Kasumi-1 (cell line): ENCODE data around the gene PTGES2.

ENCODE experiments used
- DNase-seq, 2 experiments: peaks; one replicate each; lab custom pipeline; 2025; lab: John Stamatoyannopoulos, UW

Gene PTGES2

DNA sequence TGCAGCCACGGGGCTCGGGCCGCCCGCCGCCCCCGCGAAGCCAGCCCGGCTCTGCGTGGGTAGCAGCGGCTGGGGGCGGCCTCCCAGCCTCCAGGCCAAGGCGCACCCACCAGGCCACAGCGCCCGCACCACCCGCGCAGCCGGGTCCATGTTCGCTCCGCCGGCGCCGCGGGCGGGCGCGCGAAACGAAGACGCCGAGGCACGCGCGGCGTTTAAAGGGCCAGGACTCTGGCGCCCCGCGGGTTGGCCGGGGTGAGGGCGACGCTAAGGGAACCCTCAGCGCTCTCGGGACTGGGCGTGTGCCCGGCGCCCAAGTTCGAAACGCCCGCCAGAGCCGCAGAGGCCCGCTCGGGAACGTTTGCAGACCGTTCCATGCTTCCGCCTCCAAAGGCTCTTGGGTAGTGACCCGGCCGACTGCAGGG, at the start of gene PTGES2:
Gene PTGES2, minus strand, starts transcription at position 162 of the 422 bp plus-strand sequence. Its CDS starts 12 bp downstream, at position 150.
- DNase-seq: peak; percentile 42 to 69

DNA sequence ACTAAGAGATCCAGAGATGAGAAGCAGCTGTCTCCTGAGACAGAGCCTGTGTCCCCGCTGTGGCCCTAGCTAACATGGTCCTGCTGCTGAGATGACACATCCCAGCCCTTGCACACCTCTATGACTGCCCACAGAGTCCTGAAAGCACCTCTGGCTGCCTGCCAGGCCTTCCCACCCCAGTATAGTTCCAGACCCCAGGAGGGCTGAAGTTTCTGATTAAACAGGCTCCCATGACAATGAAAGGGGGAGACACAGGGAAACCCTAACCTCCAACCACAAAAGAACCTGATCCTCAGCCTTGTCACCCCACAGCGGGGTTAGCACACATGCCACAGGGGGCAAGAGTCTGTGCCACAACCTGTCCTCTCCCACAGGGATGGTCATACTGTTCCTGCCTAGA, 48.2 kb upstream of the PTGES2 start:
- no peak for DNase-seq

DNA sequence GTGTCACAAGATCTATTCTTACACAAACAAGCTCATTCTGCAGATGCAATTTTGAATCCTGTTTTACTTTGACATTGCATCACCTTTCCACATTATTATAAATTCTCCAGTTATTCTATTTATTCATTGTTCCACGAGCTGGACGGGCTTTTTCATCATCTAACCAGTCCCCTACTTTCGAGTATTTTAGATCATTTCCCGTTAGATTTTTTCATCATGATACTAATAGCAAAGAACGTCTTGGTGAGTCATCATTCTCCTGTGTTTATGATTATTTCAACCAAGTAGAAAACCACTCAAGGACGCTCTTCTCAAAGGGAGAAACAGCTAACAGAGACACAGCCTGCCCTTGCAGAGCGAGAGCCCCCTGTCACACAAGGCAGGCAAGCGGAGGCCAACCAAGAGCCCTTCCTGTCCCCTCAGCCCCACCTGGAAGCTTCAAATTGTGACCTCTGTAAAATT, 47.6 kb upstream of the PTGES2 start:
- no peak for DNase-seq

DNA sequence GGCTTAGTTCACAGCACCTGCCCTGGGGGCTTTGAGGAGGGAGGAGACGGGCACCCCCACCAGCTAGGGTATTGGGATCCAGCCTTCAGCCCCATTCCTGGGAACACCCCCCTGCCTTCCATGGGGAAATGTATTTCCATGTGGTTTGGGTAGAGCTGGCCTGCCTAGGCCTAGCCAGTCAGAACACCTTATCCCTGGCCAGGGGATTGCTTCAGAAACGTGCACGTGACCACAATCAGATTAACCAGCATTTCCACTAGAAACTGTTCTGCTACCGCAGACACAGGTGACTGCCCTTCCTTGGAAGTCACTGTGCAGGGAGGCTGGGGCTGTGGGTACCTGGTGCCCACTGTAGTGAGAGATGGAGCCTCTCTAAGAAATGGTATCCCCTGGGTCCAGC, 46.5 kb upstream of the PTGES2 start:
- no peak for DNase-seq

DNA sequence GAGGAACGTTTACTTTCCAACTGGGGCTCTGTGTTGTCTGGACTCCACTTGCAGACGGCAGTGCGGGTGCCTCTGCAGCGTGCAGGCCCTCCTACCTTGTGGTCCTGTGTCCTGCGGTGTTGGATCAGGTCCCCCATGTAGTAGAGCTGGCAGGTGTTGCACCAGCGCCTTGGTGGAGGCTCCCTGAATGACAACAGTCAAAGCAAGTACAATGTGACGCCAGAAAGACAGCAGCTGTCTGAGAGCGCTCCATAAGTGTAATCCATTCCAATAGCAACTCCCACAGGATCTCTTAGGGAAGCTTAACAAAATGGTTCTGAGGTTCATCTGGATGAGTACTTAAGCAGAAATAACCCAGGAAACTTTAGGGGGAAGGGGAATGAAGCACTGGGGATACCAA, 42.4 kb upstream of the PTGES2 start:
- DNase-seq: no peak

DNA sequence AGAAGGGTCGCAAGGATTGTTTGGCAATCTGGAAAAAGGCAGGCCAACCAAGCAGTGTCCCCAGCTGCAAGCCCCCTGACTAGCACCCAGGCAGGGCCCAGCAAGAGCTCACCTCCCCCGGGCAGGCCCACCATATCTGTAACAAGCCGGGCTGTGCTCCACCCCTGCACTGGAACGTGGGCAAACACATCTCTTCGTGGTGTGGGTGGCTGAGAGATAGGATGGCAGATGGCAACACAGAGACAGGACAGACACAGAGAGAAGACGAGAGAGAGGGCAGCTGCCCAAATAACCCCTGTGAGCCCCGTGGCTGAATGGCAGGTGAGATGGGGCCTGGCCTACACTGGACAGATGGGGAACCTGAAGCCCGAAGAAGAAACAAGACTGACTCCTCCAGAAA, 42.0 kb upstream of the PTGES2 start:
- DNase-seq: no peak

DNA sequence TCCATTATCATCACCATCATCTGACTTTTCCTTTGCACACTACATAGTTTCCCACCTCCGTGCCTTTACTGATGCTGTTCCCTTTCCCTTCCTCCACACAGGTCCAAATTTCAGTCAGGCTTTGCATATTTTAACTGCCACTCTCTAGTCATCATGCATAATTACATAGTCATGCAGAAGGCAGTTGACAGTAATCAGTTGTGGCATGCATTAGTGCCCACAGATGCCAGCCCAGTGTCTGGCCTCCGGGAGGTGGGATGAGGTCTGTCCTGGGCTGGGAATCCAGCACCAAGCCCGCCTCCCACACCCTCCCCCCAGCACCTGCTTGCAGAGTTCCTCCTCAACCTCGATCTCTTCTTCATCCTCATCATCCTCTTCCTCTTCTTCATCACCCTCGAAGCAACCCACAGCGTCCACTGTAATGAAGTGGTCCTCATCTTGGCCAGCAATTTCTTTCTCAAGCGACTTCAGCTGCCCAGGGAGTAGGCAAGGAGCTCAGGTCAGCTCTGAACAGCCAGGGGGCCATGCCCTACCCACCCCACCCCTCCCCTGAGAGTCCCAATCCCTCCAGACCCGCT, 41.3 kb upstream of the PTGES2 start:
- DNase-seq: no peak

DNA sequence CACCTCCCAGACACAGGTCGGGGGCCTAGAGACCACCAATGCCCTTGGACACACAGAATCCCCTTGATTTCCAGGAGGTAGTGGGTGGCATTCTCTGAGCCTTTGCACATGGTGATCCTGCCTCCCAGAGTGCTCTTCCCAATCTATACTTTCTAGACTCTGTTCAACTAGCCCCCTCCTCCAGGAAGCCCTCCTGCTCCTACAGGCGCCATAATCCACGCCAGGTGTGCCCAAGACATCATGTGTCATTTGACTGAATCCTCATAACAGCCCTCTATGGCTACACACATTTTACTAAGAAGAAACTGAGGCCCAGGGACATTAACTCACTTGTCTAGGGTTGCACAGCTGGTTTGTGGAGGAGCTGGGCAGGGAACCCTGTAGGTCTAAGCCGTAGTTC, 39.7 kb upstream of the PTGES2 start:
- DNase-seq: no peak

DNA sequence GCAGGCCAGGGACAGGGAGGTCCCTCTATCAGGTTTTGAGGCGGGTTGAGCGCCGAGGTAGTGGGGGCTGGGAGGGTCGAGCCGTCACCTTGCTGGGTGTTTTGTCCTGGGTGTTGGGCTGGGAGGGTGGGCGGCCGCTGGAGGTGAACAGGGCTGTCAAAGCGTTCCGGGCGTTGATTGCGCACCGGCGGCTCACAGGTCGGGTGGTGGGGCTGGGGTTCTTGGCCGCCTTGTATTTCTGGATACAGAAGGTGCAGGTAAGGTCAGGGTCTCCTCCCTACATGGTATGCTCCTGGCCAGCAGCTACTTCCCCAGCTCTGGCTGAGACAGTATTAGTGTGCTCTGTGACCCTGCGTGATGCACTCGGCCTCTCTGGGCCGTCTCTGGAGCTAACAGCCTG, 38.6 kb upstream of the PTGES2 start:
- DNase-seq: no peak

DNA sequence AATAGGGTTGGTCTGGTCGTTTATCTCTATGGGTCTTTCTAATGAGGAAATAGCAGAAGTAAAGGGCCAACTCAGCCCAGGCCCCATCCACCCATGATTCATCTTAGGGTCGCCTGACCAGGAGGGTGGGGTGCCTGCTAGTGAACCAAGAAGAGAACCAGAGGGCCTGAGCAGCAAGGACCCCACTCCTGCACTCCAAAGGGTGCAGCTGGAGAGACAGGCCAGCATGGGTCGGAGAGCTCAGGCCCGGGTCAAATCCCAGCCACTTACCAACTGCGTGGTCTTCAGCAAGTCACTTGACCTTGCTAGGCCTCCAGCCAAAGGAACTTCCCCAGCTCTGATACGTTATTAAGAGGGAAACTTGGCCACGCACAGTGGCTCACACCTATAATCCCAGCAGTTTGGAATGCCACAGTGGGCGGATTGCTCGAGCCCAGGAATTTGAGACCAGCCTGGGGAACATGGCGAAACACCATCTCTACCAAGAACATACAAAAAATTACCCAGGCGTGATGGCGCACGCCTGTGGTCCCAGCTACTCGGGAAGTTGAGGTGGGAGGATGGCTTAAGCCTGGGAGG, 36.9 kb upstream of the PTGES2 start:
- DNase-seq: no peak

DNA sequence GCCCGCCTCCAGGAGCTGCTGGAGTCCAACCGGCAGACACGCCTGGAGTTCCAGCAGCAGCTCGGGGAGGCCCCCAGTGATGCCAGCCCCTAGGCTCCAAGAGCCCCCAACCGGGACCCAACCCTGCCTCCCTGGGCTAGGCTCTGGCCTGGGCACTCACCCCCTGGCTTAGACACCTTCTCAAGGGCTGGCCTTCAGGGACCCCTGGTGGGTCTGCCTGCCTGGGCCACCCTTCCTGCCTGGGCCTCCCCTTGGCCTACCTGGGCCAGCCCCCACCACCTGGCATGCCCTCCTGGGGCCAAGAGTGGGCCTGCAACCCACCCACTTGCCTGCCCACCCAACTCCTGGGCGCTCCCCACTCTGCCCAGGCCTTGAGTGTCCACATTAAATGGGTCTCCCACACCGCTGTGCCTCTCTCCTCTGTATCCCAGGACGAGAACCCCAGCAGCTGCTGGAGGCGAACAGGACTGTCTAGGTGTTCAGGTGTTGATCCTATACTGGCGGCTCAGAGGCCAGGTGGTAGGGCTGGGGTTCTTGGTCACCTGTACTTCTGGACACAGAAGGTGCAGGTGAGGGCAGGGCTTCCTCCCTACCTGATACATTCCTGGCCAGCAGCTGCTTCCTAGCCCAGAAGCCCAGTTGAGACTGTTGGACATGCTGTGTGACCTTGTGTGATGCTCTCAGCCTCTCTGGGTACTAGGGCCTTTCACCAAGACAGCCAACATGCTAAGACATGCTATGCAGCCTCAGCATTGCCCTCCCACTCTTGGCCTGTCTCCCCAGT, 36.2 kb upstream of the PTGES2 start:
- no peak for DNase-seq

DNA sequence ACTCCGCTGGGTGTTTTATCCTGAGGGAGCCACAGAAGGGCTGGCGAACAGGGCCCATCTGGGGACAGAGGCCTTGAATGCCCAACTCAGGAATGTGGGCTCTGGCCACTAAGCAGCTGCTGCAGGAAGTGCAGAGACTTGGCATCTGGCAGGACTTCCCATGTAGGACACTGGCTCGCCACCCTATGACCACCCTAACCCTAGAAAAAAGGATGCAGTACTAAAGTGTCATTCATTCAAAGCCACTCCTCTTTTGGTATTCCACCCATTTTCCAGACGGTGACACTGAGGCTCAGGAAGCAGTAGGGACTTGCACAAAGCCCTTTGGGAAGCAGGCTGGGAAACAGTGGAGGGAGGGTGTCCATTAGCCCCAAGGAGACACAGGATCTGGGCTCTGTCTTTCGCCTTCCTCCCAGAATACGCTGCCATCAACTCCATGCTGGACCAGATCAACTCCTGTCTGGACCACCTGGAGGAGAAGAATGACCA, 35.5 kb upstream of the PTGES2 start:
- DNase-seq: no peak

DNA sequence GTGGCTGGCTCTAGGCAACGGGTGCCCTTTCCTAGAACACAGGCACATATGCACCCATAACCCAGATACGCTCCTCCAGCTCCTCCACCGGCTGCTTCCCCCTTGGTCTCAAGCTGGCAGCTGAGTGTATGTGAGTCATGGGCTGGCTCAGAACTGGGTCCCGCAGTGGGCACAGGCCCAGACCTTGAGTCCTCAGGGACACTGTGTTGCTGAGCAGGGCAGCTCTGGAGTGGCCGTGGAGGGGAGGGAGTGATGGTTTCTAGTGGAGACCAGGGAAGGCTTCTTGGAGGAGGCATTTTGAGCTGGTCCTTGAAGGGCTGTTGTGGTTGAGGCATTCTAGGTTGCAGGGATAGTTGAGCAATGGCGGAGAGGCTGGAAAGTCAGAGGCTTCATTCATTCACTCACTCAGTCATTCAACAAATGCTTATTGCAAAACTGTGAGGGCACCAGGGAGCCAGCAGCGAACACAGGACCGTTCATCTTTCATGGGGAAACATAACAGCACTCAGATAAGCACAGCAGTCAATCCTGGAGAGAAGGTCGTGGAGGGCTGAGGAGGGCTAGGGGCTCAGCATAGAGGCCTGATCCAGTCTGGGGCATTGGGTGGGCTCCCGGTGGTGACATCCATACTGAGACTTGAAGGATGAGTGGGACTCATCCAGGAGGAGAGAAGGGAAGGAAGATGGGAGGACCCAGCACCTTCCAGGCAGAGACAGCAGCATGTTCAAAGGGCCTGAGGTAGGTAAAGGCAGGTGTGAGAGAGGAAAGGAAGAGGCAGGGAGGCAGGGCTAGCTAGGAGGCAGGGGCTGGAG, 34.9 kb upstream of the PTGES2 start:
- DNase-seq: no peak

DNA sequence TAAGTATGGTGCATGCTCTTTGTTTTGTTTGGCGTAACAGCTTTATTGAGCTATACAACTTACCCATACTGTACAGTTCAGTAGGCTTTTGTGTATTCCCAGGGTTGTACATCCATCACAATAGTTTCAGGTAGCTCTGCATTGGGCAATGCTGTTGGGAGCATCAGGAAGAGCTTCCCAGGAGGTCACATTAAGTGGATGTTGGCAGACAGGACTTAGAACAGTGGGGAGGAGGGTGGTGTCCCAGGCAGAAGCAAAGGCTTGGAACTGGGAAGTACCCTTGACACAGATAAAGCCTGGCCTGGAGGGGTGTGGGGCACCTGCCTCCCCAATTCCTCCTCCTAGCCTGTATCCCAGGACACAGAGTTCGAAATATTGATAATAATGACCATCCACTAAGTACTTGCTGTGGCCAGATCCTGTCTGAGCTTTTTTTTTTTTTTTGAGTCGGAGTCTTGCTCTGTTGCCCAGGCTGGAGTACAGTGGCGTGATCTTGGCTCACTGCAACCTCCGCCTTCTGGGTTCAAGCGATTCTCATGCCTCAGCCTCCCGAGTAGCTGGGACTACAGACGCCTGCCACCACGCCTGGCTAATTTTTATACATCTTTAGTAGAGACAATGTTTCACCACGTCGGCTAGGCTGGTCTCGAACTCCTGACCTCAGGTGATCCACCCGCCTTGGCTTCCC, 33.8 kb upstream of the PTGES2 start:
- no peak for DNase-seq

DNA sequence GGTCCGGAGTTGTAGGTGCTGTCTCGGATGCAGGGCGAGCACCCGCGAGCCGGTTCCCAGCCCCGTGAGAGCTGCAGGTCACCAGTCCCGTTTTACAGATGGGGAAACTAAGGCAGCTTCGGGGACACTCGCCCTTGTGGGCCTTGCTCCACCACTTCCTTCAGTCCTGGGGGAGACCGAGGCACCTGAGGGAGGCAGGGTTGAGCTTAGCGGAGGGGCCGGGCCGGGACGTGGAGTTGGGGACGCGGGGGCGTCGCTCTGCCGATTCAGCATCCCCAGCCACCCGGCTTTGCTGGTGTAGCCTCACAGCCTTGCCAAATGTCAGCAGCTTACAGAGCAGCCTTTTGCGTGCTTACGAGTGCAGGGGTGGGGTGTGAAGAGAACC, 33.1 kb upstream of the PTGES2 start:
- peak in 1 of 2 experiments; percentile 21 for DNase-seq

DNA sequence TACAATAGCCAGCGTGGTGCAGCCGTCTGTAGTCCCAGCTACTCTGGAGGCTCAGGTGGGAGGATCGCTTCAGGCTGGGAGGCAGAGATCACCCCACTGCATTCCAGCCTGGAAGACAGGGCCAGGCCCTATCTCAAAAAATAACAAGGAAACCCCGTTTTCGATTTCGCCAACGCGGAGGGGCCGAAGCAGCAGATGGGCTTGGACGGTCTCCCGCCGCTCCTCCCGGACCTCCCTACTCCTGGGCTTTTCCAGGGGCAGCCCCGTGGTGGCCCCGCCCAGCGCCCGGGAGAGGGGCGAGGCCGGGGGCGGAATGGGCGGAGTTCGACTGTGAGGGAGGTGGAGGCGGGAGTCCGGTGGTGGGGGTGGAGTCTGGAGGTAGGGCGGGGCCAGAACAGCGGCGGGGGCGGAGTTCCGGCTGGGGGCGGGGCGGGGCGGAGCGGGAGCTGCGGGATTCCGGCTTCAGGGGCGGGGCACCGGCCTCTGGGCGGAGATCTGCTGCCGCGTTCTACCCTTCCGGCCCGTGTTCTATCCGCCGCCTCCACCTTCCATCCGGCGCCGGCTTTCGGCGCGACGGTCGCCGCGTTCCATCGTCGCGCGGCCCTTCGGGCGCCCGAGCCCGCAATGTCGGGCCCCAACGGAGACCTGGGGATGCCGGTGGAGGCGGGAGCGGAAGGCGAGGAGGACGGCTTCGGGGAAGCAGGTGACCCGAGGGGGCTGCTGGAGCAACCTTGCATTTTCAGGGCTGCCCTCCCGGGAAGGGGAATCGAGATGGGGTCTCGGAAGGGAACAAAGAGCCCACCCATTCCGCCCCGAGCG, 32.5 kb upstream of the PTGES2 start, which contains the start of gene BBLN:
Gene BBLN, plus strand, starts transcription at position 482 of the 819 bp plus-strand sequence. Its CDS starts 143 bp downstream, at position 625.
- peak; percentile 94 to 95 for DNase-seq

DNA sequence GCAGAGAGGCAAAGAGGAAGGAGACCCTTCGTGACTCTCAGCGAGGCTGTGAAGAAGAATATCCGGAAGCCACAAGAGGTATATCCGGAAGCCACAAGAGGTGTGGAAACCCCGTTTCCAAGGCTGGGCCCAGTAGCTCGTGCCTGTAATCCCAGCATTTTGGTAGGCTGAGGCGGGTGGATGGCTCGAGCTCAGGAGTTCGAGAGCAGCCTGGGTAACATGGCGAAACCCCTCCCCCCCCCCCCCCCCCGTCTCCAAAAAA, 31.9 kb upstream of the PTGES2 start:
- peak; percentile 90 to 94 for DNase-seq

DNA sequence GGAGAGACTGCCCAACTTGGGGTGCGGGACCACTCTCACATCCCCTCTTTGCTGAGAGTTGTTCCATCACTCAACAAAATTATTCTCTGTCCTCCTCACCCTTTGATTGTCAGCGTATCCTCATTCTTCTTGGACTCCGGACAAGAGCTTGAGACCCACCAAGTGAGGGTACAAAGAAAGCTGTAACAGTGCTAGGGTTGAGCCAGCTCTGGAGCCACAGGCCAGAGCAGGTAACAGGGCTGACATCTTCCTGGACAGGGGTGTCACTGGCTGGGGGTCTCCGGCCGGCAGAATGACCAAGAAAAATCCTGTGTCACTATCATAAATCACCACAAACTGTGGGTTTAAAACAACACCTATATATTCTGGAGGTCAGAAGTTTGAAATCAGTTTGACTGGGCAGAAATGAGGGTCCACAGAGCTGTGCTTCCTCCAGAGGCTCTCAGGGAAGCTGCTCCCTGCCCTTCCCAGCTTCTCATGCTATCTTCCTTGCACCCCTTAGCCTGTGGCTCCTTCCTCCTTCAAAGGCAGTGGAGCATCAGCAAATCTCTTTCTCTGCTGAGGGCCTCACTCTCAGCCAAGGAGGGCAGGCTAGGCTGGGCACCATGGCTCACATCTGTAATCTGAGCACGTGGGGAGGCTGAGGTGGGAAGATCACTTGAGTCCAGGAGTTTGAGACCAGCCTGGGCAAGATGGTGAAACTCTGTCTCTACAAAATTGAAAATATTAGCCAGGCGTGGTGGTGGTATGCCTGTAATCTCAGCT, 28.4 kb upstream of the PTGES2 start:
- DNase-seq: no peak

DNA sequence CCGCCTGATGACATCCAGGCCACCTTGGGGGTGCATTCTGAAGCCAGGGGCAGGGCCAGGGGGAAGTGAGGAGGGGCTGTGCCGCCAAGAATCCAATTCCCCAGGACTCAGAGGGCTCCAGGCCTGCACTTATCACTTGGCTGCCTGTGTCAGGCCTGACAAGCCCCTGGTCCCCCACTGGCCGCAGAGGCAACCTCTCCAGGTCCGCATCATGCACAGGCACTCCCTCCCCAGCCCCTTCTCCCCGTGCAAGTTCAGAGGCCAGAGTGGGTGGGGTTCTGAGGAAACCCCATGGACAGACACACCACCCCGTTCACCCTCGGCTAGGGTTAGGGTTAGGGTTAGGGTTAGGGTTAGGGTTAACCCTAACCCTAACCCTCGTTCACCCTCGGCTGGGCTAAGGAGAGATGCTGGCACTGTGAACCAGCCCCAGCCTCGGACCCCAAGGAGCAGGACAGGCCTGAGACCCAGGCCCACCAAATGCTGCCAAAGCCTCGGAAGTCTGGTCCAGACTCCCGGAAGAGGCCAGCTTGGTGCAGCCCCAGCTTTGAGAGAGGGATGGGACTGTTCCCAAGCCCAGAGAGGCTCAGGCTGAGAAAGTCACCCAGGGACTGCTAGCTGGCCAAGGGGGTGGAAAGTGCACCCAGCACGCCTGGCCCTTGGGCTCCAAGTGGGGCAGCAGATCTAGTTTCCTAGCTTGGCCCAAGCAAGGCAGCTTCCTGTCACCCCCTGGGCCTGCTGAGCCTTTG, 26.6 kb upstream of the PTGES2 start:
- no peak for DNase-seq
